OCI-LY3 (cell line): ENCODE results near the gene HNRNPDL.

ENCODE experiments used
- H2AFZ ChIP-seq: fragments of 200-600, 300-600 bp; shearing (Covaris generic); 2 replicates; pipeline ENCODE4 v1.6.0; 2014; ENCODE audit warnings: antibody characterized with exemption, low read depth, low read length
- H3K27ac ChIP-seq: fragments of 200-600, 300-600 bp; sonication (generic); 2 replicates; pipeline ENCODE4 v1.5.1; 2014; ENCODE audit warnings: mild to moderate bottlenecking, low read length, moderate library complexity, mixed read lengths
- H3K27me3 ChIP-seq: fragments of 200-600, 300-600 bp; sonication (generic); 2 replicates; pipeline ENCODE4 v1.6.1; 2014; ENCODE audit warnings: low read depth, low read length, mixed read lengths
- H3K36me3 ChIP-seq: fragments of 200-600, 300-600 bp; sonication (generic); replicated peaks from 2 replicates; pipeline ENCODE3; 2014; ENCODE audit warnings: low read depth, low read length, mixed read lengths
- H3K4me1 ChIP-seq: fragments of 300-600, 200-600 bp; sonication (generic); 2 replicates; pipeline ENCODE4 v1.6.1; 2014; ENCODE audit warnings: low read length, mixed read lengths
- H3K4me2 ChIP-seq: fragments of 200-600, 300-600 bp; sonication (generic); 2 replicates; pipeline ENCODE4 v1.6.1; 2014; ENCODE audit warnings: low read length, mixed read lengths
- H3K4me3 ChIP-seq: fragments of 300-600, 200-600 bp; sonication (generic); 2 replicates; pipeline ENCODE4 v1.5.1; 2014; ENCODE audit warnings: antibody characterized with exemption, mild to moderate bottlenecking, low read length, moderate library complexity
- H3K79me2 ChIP-seq: fragments of 300-600, 200-600 bp; shearing (Covaris generic); 2 replicates; pipeline ENCODE4 v1.6.1; 2014; ENCODE audit warnings: mild to moderate bottlenecking, low read length, mixed read lengths
- H3K9ac ChIP-seq: fragments of 300-600, 200-600 bp; shearing (Covaris generic); 2 replicates; pipeline ENCODE4 v1.6.0; 2014; ENCODE audit warnings: mild to moderate bottlenecking, low read length, moderate library complexity
- H3K9me3 ChIP-seq: fragments of 200-600, 300-600 bp; shearing (Covaris generic); 2 replicates; pipeline ENCODE4 v1.6.1; 2014; ENCODE audit warnings: low read length, mixed read lengths; ENCODE audit not compliant: insufficient read depth
- H4K20me1 ChIP-seq: fragments of 200-600, 300-600 bp; sonication (generic); 2 replicates; pipeline ENCODE4 v1.6.1; 2016; ENCODE audit warnings: low read length, mixed read lengths; ENCODE audit not compliant: insufficient read depth
- CTCF ChIP-seq: fragments of 200-600, 300-600 bp; sonication (generic); IDR thresholded peaks from 2 replicates; pipeline ENCODE4 v1.5.1; 2014; ENCODE audit warnings: antibody characterized with exemption, low read length, low read depth
- EZH2phosphoT487 ChIP-seq: fragments of 200-600 bp; shearing (Covaris generic); IDR thresholded peaks from 2 replicates; pipeline ENCODE4 v1.6.1; 2018; ENCODE audit warnings: antibody characterized with exemption, mixed run types, low read depth

HNRNPDL gene

GRCh38 chr4:82461710-82462109, 31.4 kb upstream of the HNRNPDL start:
- Histone ChIP-seq H3K4me1 (no peaks in the 10 kb centered on the region), H3K4me3 (no peak overlapping the region), H3K27me3 (no peaks in the 10 kb centered on the region), H3K36me3 (peaks cover 54% of the 10 kb centered on the region), H3K9me3 (no peaks in the 10 kb centered on the region), H3K4me2 (no peak overlapping the region), H3K79me2 (no peaks in the 10 kb centered on the region), H3K9ac (no peak overlapping the region), H3K27ac (no peak overlapping the region), H2AFZ (no peak overlapping the region), H4K20me1 (no peaks in the 10 kb centered on the region)
- TF ChIP-seq CTCF (no peak), EZH2phosphoT487 (no peak)

GRCh38 chr4:82458729-82459128, 28.5 kb upstream of the HNRNPDL start:
- Histone ChIP-seq H3K27me3 (no peaks in the 10 kb centered on the region), H3K4me2 (no peak overlapping the region), H3K4me3 (no peak overlapping the region), H3K27ac (no peak overlapping the region), H3K4me1 (no peaks in the 10 kb centered on the region), H3K9ac (no peak overlapping the region), H2AFZ (no peak overlapping the region), H4K20me1 (no peaks in the 10 kb centered on the region), H3K9me3 (no peaks in the 10 kb centered on the region), H3K79me2 (no peaks in the 10 kb centered on the region), H3K36me3 (peaks cover 51% of the 10 kb centered on the region)
- TF ChIP-seq CTCF: no peak
- TF ChIP-seq EZH2phosphoT487: no peak

GRCh38 chr4:82457266-82457665, 27.0 kb upstream of the HNRNPDL start:
- Histone ChIP-seq H3K9ac (no peak overlapping the region), H3K9me3 (no peaks in the 10 kb centered on the region), H3K27ac (no peak overlapping the region), H3K4me3 (no peak overlapping the region), H3K79me2 (peaks cover 4% of the 10 kb centered on the region; the same call in 1 of the 2 replicates), H3K27me3 (no peaks in the 10 kb centered on the region), H4K20me1 (no peaks in the 10 kb centered on the region), H3K4me1 (no peaks in the 10 kb centered on the region), H3K4me2 (no peak overlapping the region), H2AFZ (no peak overlapping the region), H3K36me3 (peaks cover 48% of the 10 kb centered on the region)
- TF ChIP-seq CTCF (no peak), EZH2phosphoT487 (no peak)

GRCh38 chr4:82452026-82452425, 21.8 kb upstream of the HNRNPDL start:
- Histone ChIP-seq H3K36me3 (peaks cover 57% of the 10 kb centered on the region), H3K4me2 (no peak overlapping the region), H3K27me3 (no peaks in the 10 kb centered on the region), H3K9me3 (no peaks in the 10 kb centered on the region), H3K27ac (no peak overlapping the region), H3K4me1 (no peaks in the 10 kb centered on the region), H4K20me1 (peaks cover 10% of the 10 kb centered on the region), H2AFZ (no peak overlapping the region), H3K4me3 (no peak overlapping the region), H3K79me2 (peaks cover 48% of the 10 kb centered on the region), H3K9ac (no peak overlapping the region)
- TF ChIP-seq EZH2phosphoT487: no peak
- no peak for TF ChIP-seq CTCF
